HepG2 (cell line): Measurements from ENCODE around the gene MYO1E. TPM values are rescaled to one million over a fixed set of nuclear protein-coding genes. Genes with fewer than 3 reads are reported as not detected.

Experiments
- ATAC-seq: fragments of 200-7000 bp; cut with Tn5 transposase; 3 replicates; pipeline ENCODE4 v1.9.1; 2020; ENCODE audit warnings: mild to moderate bottlenecking, moderate library complexity
- BruUV-seq: library from RNA; stranded (reverse); fragments of 400-500 nt; replicated peaks from 2 replicates; lab custom pipeline; 2021; lab: Mats Ljungman, UMichigan
- CTCF ChIA-PET: fragments of 300-600 bp; formaldehyde crosslinking; extraction: SDS; loops from one replicate; lab custom pipeline; 2021; ENCODE audit warnings: low total read pairs, inconsistent platforms, low intra/inter-chr PET ratio; lab: Yijun Ruan, JAX
- POLR2A ChIA-PET: fragments of 350-600 bp; sonication (Branson Sonifier 250); formaldehyde crosslinking; loops from one replicate; lab custom pipeline; 2020; ENCODE audit warnings: antibody characterized with exemption, inconsistent platforms; lab: Yijun Ruan, JAX
- DNase-seq: peaks from one replicate; pipeline ENCODE4 v3.0.0-alpha.2; 2015; ENCODE audit warnings: low spot score
- FAIRE-seq: peaks from 3 replicates; lab custom pipeline; 2011; peaks lifted over from hg19 to GRCh38; lab: Jason Lieb, UNC
- H2AFZ ChIP-seq: one replicate; pipeline ENCODE4 v1.6.1; 2011; ENCODE audit warnings: low read length, inconsistent platforms
- H3K27ac ChIP-seq: fragments of 300-600 bp; 3 replicates; pipeline ENCODE4 v1.8.0; 2011; ENCODE audit warnings: mixed run types, mild to moderate bottlenecking, mixed read lengths, low read length, inconsistent platforms; ENCODE audit not compliant: insufficient read depth; ENCODE audit errors: extremely low read length
- H3K27me3 ChIP-seq, 2 experiments: fragments of 200-600 bp in 1 of 2; 2 replicates in 1 of 2; 3 replicates in 1 of 2; pipeline versions ENCODE4 v1.6.0 to v1.8.0; 2011; ENCODE audit warnings: low read length in 2 of 2, mild to moderate bottlenecking in 2 of 2, moderate library complexity in 2 of 2, inconsistent platforms in 1 of 2; ENCODE audit not compliant: insufficient read depth in 2 of 2, control insufficient read depth in 1 of 2
- H3K36me3 ChIP-seq, 2 experiments: fragments of 200-600 bp in 1 of 2; replicated peaks in 1 of 2; 2 replicates in 1 of 2; 3 replicates in 1 of 2; pipeline versions ENCODE4 v1.5.1 to v1.8.0; 2011; ENCODE audit warnings: low read length in 2 of 2, inconsistent platforms in 1 of 2; ENCODE audit not compliant: insufficient read depth in 2 of 2, control insufficient read depth in 1 of 2
- H3K4me1 ChIP-seq: 2 replicates; pipeline ENCODE4 v1.5.1; 2012; ENCODE audit warnings: low read length, inconsistent platforms; ENCODE audit not compliant: insufficient read depth
- H3K4me2 ChIP-seq: 2 replicates; pipeline ENCODE4 v1.6.0; 2011; ENCODE audit warnings: low read depth, low read length, inconsistent platforms
- H3K4me3 ChIP-seq, 3 experiments: fragments of 200-600 bp in 1 of 3; sonication (generic), shearing (Covaris generic) in 1 of 3; replicated peaks in 1 of 3; 2 replicates each; pipeline ENCODE4 v1.5.1; 2011 to 2016; ENCODE audit warnings: low read length in 3 of 3, inconsistent platforms in 2 of 3, low read depth in 2 of 3, mild to moderate bottlenecking in 2 of 3, control low read depth in 1 of 3, mixed read lengths in 1 of 3; ENCODE audit not compliant: insufficient read depth in 1 of 3
- H3K79me2 ChIP-seq: one replicate; pipeline ENCODE4 v1.6.1; 2011; ENCODE audit warnings: low read length, inconsistent platforms; ENCODE audit not compliant: insufficient read depth
- H3K9ac ChIP-seq: 2 replicates; pipeline ENCODE4 v1.6.0; 2011; ENCODE audit warnings: mild to moderate bottlenecking, low read depth, low read length, inconsistent platforms; ENCODE audit not compliant: insufficient read depth
- H3K9me3 ChIP-seq: 2 replicates; pipeline ENCODE4 v1.5.1; 2012; ENCODE audit warnings: mild to moderate bottlenecking, low read length
- H4K20me1 ChIP-seq: 2 replicates; pipeline ENCODE4 v1.6.0; 2011; ENCODE audit warnings: inconsistent platforms, mild to moderate bottlenecking, low read length, moderate library complexity; ENCODE audit not compliant: insufficient read depth
- AKAP8 ChIP-seq: sonication (generic); formaldehyde crosslinking; IDR thresholded peaks from 2 replicates; pipeline ENCODE4 v1.5.1; 2020; ENCODE audit warnings: mild to moderate bottlenecking, missing genetic modification reagents
- ATAD3A ChIP-seq: sonication (generic); formaldehyde crosslinking; IDR thresholded peaks from 2 replicates; pipeline ENCODE4 v1.4.0; 2020; ENCODE audit warnings: missing genetic modification reagents
- CCAR2 ChIP-seq: fragments of 200-400 bp; formaldehyde crosslinking; optimal IDR thresholded peaks from 2 replicates; pipeline ENCODE3; 2018; ENCODE audit warnings: low read depth, mild to moderate bottlenecking, low read length, moderate library complexity
- HNF4A ChIP-seq: sonication (generic); formaldehyde crosslinking; IDR thresholded peaks from 2 replicates; pipeline ENCODE4 v1.4.0; 2020; ENCODE audit warnings: missing genetic modification reagents
- NR3C1 ChIP-seq: sonication (generic); formaldehyde crosslinking; IDR thresholded peaks from 2 replicates; pipeline ENCODE4 v1.4.0; 2020; ENCODE audit warnings: missing genetic modification reagents
- NRL ChIP-seq: sonication (generic); formaldehyde crosslinking; IDR thresholded peaks from 2 replicates; pipeline ENCODE4 v1.5.0; 2020; ENCODE audit warnings: missing genetic modification reagents, mild to moderate bottlenecking, moderate library complexity, borderline replicate concordance
- ZBTB21 ChIP-seq: sonication (generic); formaldehyde crosslinking; IDR thresholded peaks from 2 replicates; pipeline ENCODE4 v1.4.0; 2020; ENCODE audit warnings: missing genetic modification reagents
- ZNF274 ChIP-seq: sonication (generic); formaldehyde crosslinking; IDR thresholded peaks from 2 replicates; pipeline ENCODE4 v1.5.1; 2020; ENCODE audit warnings: mild to moderate bottlenecking, missing genetic modification reagents
- ZNF530 ChIP-seq: sonication (generic); formaldehyde crosslinking; IDR thresholded peaks from 2 replicates; pipeline ENCODE4 v1.5.0; 2020; ENCODE audit warnings: low read depth, mild to moderate bottlenecking, missing genetic modification reagents
- ZNF562 ChIP-seq: sonication (generic); formaldehyde crosslinking; IDR thresholded peaks from 2 replicates; pipeline ENCODE4 v1.8.0; 2022; ENCODE audit warnings: missing genetic modification reagents, borderline replicate concordance
- ZNF598 ChIP-seq: sonication (generic); formaldehyde crosslinking; IDR thresholded peaks from 2 replicates; pipeline ENCODE4 v1.5.1; 2020; ENCODE audit warnings: mild to moderate bottlenecking, missing genetic modification reagents, borderline replicate concordance
- ZNF746 ChIP-seq: sonication (generic); formaldehyde crosslinking; IDR thresholded peaks from 2 replicates; pipeline ENCODE4 v1.8.0; 2022; ENCODE audit warnings: mild to moderate bottlenecking, missing genetic modification reagents
- WGBS: methylation state at CpG from one replicate; pipeline ENCODE4 v1.1.6; 2017; ENCODE audit warnings: low lambda C conversion rate; 5-methylcytosine and 5-hydroxymethylcytosine counted together
- in situ Hi-C: cut with HindIII; loops from 2 replicates; pipeline ENCODE4 v1.10.0; 2017; ENCODE audit warnings: low pct_unique_long_range_greater_than_20kb; ENCODE audit not compliant: extremely low pct_ligation_motif_present
- intact Hi-C: fragments of 100-400 bp; cut with micrococcal nuclease; formaldehyde crosslinking; loops from one replicate; pipeline ENCODE4 v1.10.0; 2022; ENCODE audit not compliant: unreplicated experiment
- polyA plus RNA-seq, 8 experiments: library from polyadenylated mRNA; depleted of rRNA in 3 of 8; stranded (reverse) in 7 of 8; unstranded in 1 of 8; fragments of >200 nt; fragmentation: Illumina TruSeq in 4 of 8; extraction: Trizol in 4 of 8; gene quantifications; 2 replicates each; pipeline versions ENCODE4 v1.2.1 to v1.2.3, GENCODE V29; 2011 to 2016; ENCODE audit warnings: low read depth in 4 of 8, missing spikeins in 1 of 8, mixed read lengths in 1 of 8; ENCODE audit not compliant: insufficient read depth in 1 of 8
- total RNA-seq, 5 experiments: library from RNA; depleted of rRNA; stranded (reverse); fragments of >200 nt; fragmentation: Illumina TruSeq; extraction: Trizol; gene quantifications; 2 replicates each; pipeline ENCODE4 v1.2.3, GENCODE V29; 2016; ENCODE audit warnings: low read depth in 1 of 5

MYO1E gene
- total and polyA plus RNA-seq, 2 of the 13 experiments (the other 11 are each of a cell fraction or from before 2014, with no cell fraction given): 15.7 to 25.1 TPM

- Histone ChIP-seq H3K27ac (no peak overlapping the region), H3K9ac (no peak overlapping the region), H2AFZ (no peak overlapping the region), H3K4me1 (peaks cover 41% of the 10 kb centered on the region), H3K27me3 (peaks cover 0 to 6% of the 10 kb centered on the region in 2 experiments; a peak in 2 of 5 replicates), H3K9me3 (no peaks in the 10 kb centered on the region), H3K4me3 (no peak overlapping the region), H3K79me2 (no peaks in the 10 kb centered on the region), H3K36me3 (no peaks in the 10 kb centered on the region), H3K4me2 (no peak overlapping the region), H4K20me1 (no peaks in the 10 kb centered on the region)
- no peak for TF ChIP-seq ZBTB21
- no peak for TF ChIP-seq CCAR2
- TF ChIP-seq NR3C1 (CRISPR knock-in tag): no peak
- TF ChIP-seq HNF4A: no peak
- no peak for TF ChIP-seq ZNF562 (CRISPR knock-in tag)
- TF ChIP-seq NRL (CRISPR knock-in tag): no peak
- no peak for TF ChIP-seq ZNF746 (CRISPR knock-in tag)
- TF ChIP-seq AKAP8: no peak
- no peak for TF ChIP-seq ZNF598 (CRISPR knock-in tag)
- TF ChIP-seq ZNF530: no peak
- no peak for TF ChIP-seq ZNF274 (CRISPR knock-in tag)
- TF ChIP-seq ATAD3A (CRISPR knock-in tag): no peak
- ATAC-seq (no peak), DNase-seq (no peak), FAIRE-seq (no peak)
- CTCF ChIA-PET: no interaction called here
- no TSS peak for BruUV-seq
- 76% methylated on average over 5 of the region's 5 CpGs for WGBS
- POLR2A ChIA-PET: no interaction called here
- in situ Hi-C loops (no loop called here), intact Hi-C loops (no loop called here)
Measured at GRCh38 chr15:59407946-59408345, 35.3 kb upstream of the MYO1E start.
